ENCODE data around the gene NDST1.

DNA sequence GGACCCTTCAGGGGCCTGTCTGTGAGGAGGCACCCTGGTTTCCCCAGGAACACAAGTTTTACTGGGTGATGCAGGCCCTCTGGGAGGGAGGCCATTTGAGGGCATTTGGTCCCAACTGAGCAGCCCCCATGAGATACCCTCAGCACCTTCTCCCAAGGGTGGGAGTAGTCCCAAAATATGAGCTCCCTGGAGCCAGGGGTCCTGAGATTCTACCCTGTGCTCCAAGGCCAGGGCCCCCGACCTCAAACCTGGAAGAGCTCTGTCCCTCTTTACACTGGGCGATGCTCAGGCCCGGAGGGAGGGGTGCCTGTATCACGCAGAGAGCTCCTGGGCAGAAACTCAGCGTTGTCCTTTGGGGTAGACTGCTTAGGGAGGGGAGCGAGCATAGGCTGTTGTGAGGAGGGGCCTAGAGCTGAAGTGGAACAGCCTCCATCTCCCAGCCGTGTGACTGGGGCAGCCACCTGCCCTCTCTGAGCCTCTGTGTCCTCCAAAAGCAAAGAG is 68.6 kb downstream of the NDST1 start:
- no peak for TF ChIP-seq SUZ12 (IDR thresholded peaks at IDR 0.05)
- TF ChIP-seq SP1 (IDR thresholded peaks at IDR 0.05) = no peak
- TF ChIP-seq HDGF (IDR thresholded peaks at IDR 0.05; ENCODE audit: borderline replicate concordance) = no peak
- no peak for TF ChIP-seq FOXK2 (IDR thresholded peaks at IDR 0.05)
- TF ChIP-seq ARNT (IDR thresholded peaks at IDR 0.05) = no peak
- TF ChIP-seq BHLHE40 (IDR thresholded peaks at IDR 0.05; ENCODE audit: borderline replicate concordance) = no peak
- TF ChIP-seq TARDBP (IDR thresholded peaks at IDR 0.05) = no peak
- TF ChIP-seq NFRKB (IDR thresholded peaks at IDR 0.05) = no peak
- no peak for TF ChIP-seq L3MBTL2 (conservative IDR thresholded peaks at IDR 0.05)
- TF ChIP-seq FOXA1 (IDR thresholded peaks at IDR 0.05) = no peak
- no peak for TF ChIP-seq LEF1 (IDR thresholded peaks at IDR 0.05; ENCODE audit: borderline replicate concordance)
- TF ChIP-seq CTBP1 (IDR thresholded peaks at IDR 0.05; ENCODE audit: borderline replicate concordance) = no peak
- TF ChIP-seq FOXM1 (IDR thresholded peaks at IDR 0.05; ENCODE audit: borderline replicate concordance) = no peak

Measured in HEK293T (cell line).